Mesendoderm (in vitro differentiated cells): ENCODE results near the gene OS9.
A peak's percentile ranks its signal among the peaks of the same experiment; 100 is the strongest.

ENCODE experiments used
- DNase-seq: peaks from one replicate; pipeline ENCODE4 v3.0.0; 2013
- H2AK5ac ChIP-seq: 2 replicates; pipeline ENCODE4 v1.6.1; 2013; ENCODE audit warnings: low read length, inconsistent platforms
- H2BK120ac ChIP-seq: 2 replicates; pipeline ENCODE4 v1.6.1; 2013; ENCODE audit warnings: low read depth, mild to moderate bottlenecking, low read length, moderate library complexity, mixed read lengths
- H2BK15ac ChIP-seq: replicated peaks from 2 replicates; pipeline ENCODE4 v1.6.1; 2013; ENCODE audit warnings: low read depth, mild to moderate bottlenecking, moderate library complexity
- H2BK5ac ChIP-seq: 2 replicates; pipeline ENCODE4 v1.6.1; 2013; ENCODE audit warnings: low read length, inconsistent platforms
- H3K18ac ChIP-seq: 2 replicates; pipeline ENCODE4 v1.6.1; 2013; ENCODE audit warnings: mild to moderate bottlenecking, low read length, mixed read lengths
- H3K23ac ChIP-seq: one replicate; pipeline ENCODE4 v1.6.1; 2013; ENCODE audit warnings: low read length
- H3K27ac ChIP-seq: 2 replicates; pipeline ENCODE4 v1.5.1; 2013; ENCODE audit warnings: low read depth, mild to moderate bottlenecking, inconsistent platforms, low read length, moderate library complexity
- H3K27me3 ChIP-seq: 2 replicates; pipeline ENCODE4 v1.6.1; 2013; ENCODE audit warnings: low read length, control low read depth, mild to moderate bottlenecking, inconsistent platforms; ENCODE audit not compliant: insufficient read depth, poor library complexity
- H3K36me3 ChIP-seq: 2 replicates; pipeline ENCODE4 v1.6.1; 2013; ENCODE audit warnings: low read length, inconsistent platforms; ENCODE audit not compliant: control insufficient read depth, insufficient read depth
- H3K4ac ChIP-seq: one replicate; pipeline ENCODE4 v1.6.1; 2013; ENCODE audit warnings: low read depth, mild to moderate bottlenecking, low read length, moderate library complexity
- H3K4me1 ChIP-seq: 2 replicates; pipeline ENCODE4 v1.6.1; 2013; ENCODE audit warnings: low read depth, low read length, inconsistent platforms; ENCODE audit not compliant: control insufficient read depth
- H3K4me2 ChIP-seq: 2 replicates; pipeline ENCODE4 v1.6.1; 2013; ENCODE audit warnings: low read length
- H3K4me3 ChIP-seq: 2 replicates; pipeline ENCODE4 v1.5.1; 2013; ENCODE audit warnings: mild to moderate bottlenecking, low read length
- H3K56ac ChIP-seq: one replicate; pipeline ENCODE4 v1.6.1; 2013; ENCODE audit warnings: low read length
- H3K79me1 ChIP-seq: 2 replicates; pipeline ENCODE4 v1.6.1; 2013; ENCODE audit warnings: low read length, inconsistent platforms
- H3K79me2 ChIP-seq: 2 replicates; pipeline ENCODE4 v1.6.1; 2013; ENCODE audit warnings: mild to moderate bottlenecking, low read length; ENCODE audit not compliant: control insufficient read depth, insufficient read depth
- H3K9ac ChIP-seq: 2 replicates; pipeline ENCODE4 v1.6.1; 2013; ENCODE audit warnings: low read length, inconsistent platforms
- H4K5ac ChIP-seq: one replicate; pipeline ENCODE4 v1.6.1; 2013; ENCODE audit warnings: low read length
- H4K8ac ChIP-seq: one replicate; pipeline ENCODE4 v1.6.1; 2013; ENCODE audit warnings: low read depth, mild to moderate bottlenecking, control low read depth, low read length, moderate library complexity
- WGBS: extraction: QIAGEN DNeasy Blood & Tissue Kit; methylation state at CpG from one replicate; pipeline ENCODE4 v1.1.7; 2013; ENCODE audit warnings: low lambda C conversion rate, missing lambda C conversion rate; ENCODE audit not compliant: insufficient coverage; ENCODE audit errors: extremely low coverage; 5-methylcytosine and 5-hydroxymethylcytosine counted together

Gene OS9

GRCh38 chr12:57687862-57688261 is 6.1 kb upstream of the OS9 start:
- Histone ChIP-seq H2BK120ac (no peak overlapping the region), H4K8ac (no peak overlapping the region), H2BK15ac (no peak overlapping the region), H3K9ac (no peak overlapping the region), H3K56ac (no peak overlapping the region), H3K4me2 (no peak overlapping the region), H4K5ac (no peak overlapping the region), H3K18ac (no peak overlapping the region), H3K79me1 (no peaks in the 10 kb centered on the region), H2BK5ac (no peak overlapping the region), H3K4ac (no peak overlapping the region), H2AK5ac (no peak overlapping the region), H3K36me3 (no peaks in the 10 kb centered on the region), H3K79me2 (no peaks in the 10 kb centered on the region), H3K4me3 (no peak overlapping the region), H3K4me1 (no peaks in the 10 kb centered on the region), H3K27ac (no peak overlapping the region), H3K27me3 (no peaks in the 10 kb centered on the region), H3K23ac (no peak overlapping the region)
- no CpG with 5 or more reads among the region's 4 CpGs for WGBS
- no peak for DNase-seq

- Histone ChIP-seq H2AK5ac (no peak overlapping the region), H4K8ac (no peak overlapping the region), H3K56ac (no peak overlapping the region), H3K79me2 (no peaks in the 10 kb centered on the region), H3K4me1 (no peaks in the 10 kb centered on the region), H3K18ac (no peak overlapping the region), H3K4ac (no peak overlapping the region), H4K5ac (no peak overlapping the region), H3K4me2 (no peak overlapping the region), H3K79me1 (no peaks in the 10 kb centered on the region), H3K36me3 (no peaks in the 10 kb centered on the region), H2BK5ac (no peak overlapping the region), H3K9ac (no peak overlapping the region), H3K4me3 (no peak overlapping the region), H3K27ac (no peak overlapping the region), H3K23ac (no peak overlapping the region), H3K27me3 (no peaks in the 10 kb centered on the region), H2BK120ac (no peak overlapping the region), H2BK15ac (no peak overlapping the region)
- no peak for DNase-seq
- WGBS, result no CpG with 5 or more reads among the region's 2 CpGs
Observed at GRCh38 chr12:57688931-57689330, 5.0 kb upstream of the OS9 start.

GRCh38 chr12:57692500-57692899 is 1.4 kb upstream of the OS9 start:
- WGBS, result no CpG with 5 or more reads among the region's 15 CpGs
- no peak overlapping the region for H3K4me2 ChIP-seq

GRCh38 chr12:57693317-57693658 is 644 bp upstream of the OS9 start:
- Histone ChIP-seq H3K27me3 (no peaks in the 10 kb centered on the region), H2AK5ac (no peak overlapping the region), H3K18ac (no peak overlapping the region), H2BK120ac (no peak overlapping the region), H4K8ac (no peak overlapping the region), H2BK15ac (no peak overlapping the region), H3K9ac (no peak overlapping the region), H3K56ac (no peak overlapping the region), H3K36me3 (no peaks in the 10 kb centered on the region), H3K4me3 (no peak overlapping the region), H3K4ac (no peak overlapping the region), H3K4me2 (no peak overlapping the region), H3K23ac (no peak overlapping the region), H3K79me2 (no peaks in the 10 kb centered on the region), H4K5ac (no peak overlapping the region), H2BK5ac (no peak overlapping the region), H3K79me1 (peaks cover 1% of the 10 kb centered on the region), H3K27ac (no peak overlapping the region), H3K4me1 (peaks cover 3% of the 10 kb centered on the region)
- no peak for DNase-seq
- no CpG with 5 or more reads among the region's 10 CpGs for WGBS

More at GRCh38 chr12:57692500-57692899, 1.4 kb upstream of the OS9 start:
- Histone ChIP-seq H3K27ac (no peak overlapping the region), H3K18ac (no peak overlapping the region), H3K4ac (no peak overlapping the region), H3K23ac (no peak overlapping the region), H3K4me1 (peaks cover 3% of the 10 kb centered on the region), H3K36me3 (no peaks in the 10 kb centered on the region), H3K56ac (no peak overlapping the region), H3K79me1 (peaks cover 1% of the 10 kb centered on the region), H3K4me3 (no peak overlapping the region), H2BK15ac (no peak overlapping the region), H3K27me3 (no peaks in the 10 kb centered on the region), H2BK5ac (no peak overlapping the region), H3K79me2 (no peaks in the 10 kb centered on the region), H4K5ac (no peak overlapping the region), H3K9ac (no peak overlapping the region), H4K8ac (no peak overlapping the region), H2BK120ac (no peak overlapping the region), H2AK5ac (no peak overlapping the region)
- no peak for DNase-seq

- Histone ChIP-seq H4K5ac (no peak overlapping the region), H3K4me1 (peaks cover 3% of the 10 kb centered on the region), H3K27ac (no peak overlapping the region), H3K18ac (no peak overlapping the region), H2BK120ac (no peak overlapping the region), H3K9ac (peak overlapping the region; percentile 89), H3K4me2 (peak overlapping the region; percentile 75), H3K23ac (no peak overlapping the region), H3K36me3 (no peaks in the 10 kb centered on the region), H3K79me1 (peaks cover 1% of the 10 kb centered on the region), H3K4ac (no peak overlapping the region), H3K4me3 (peak overlapping the region; percentile 95), H2BK5ac (no peak overlapping the region), H4K8ac (no peak overlapping the region), H3K79me2 (no peaks in the 10 kb centered on the region), H3K27me3 (no peaks in the 10 kb centered on the region), H3K56ac (peak overlapping the region; percentile 96), H2AK5ac (no peak overlapping the region), H2BK15ac (no peak overlapping the region)
- no CpG with 5 or more reads among the region's 15 CpGs for WGBS
- DNase-seq, result no peak
Observed at GRCh38 chr12:57694459-57695019, 607 bp downstream of the OS9 start.

- H3K79me1 ChIP-seq, result peaks cover 1% of the 10 kb centered on the region
- no peak overlapping the region for H3K4me3 ChIP-seq
- H2BK5ac ChIP-seq, result no peak overlapping the region
- H3K18ac ChIP-seq, result no peak overlapping the region
- H4K5ac ChIP-seq, result no peak overlapping the region
- H3K36me3 ChIP-seq, result no peaks in the 10 kb centered on the region
- no peaks in the 10 kb centered on the region for H3K27me3 ChIP-seq
- H3K4ac ChIP-seq, result no peak overlapping the region
- H2AK5ac ChIP-seq, result no peak overlapping the region
- WGBS, result no CpG with 5 or more reads among the region's 11 CpGs
- H3K27ac ChIP-seq, result no peak overlapping the region
- H3K9ac ChIP-seq, result no peak overlapping the region
- H3K56ac ChIP-seq, result no peak overlapping the region
- H2BK15ac ChIP-seq, result no peak overlapping the region
- no peak for DNase-seq
- H3K4me2 ChIP-seq, result no peak overlapping the region
- H3K4me1 ChIP-seq, result peaks cover 3% of the 10 kb centered on the region
- no peak overlapping the region for H4K8ac ChIP-seq
- no peak overlapping the region for H2BK120ac ChIP-seq
- no peaks in the 10 kb centered on the region for H3K79me2 ChIP-seq
- no peak overlapping the region for H3K23ac ChIP-seq
Observed at GRCh38 chr12:57695770-57696432, 2.0 kb downstream of the OS9 start.
